Bone marrow (tissue), 2 donors: ENCODE measurements around the gene SPCS2.
A peak's percentile ranks its signal among the peaks of the same experiment; 100 is the strongest.
"Not testable (repeated sequence)": the region's sequence is repeated elsewhere in the genome, so short reads cannot be mapped to it uniquely, and the experiment has no call there.

Experiments used
- DNase-seq, 2 donors: peaks; one replicate each; lab custom pipeline; 2025; lab: John Stamatoyannopoulos, UW

Gene SPCS2

GRCh38 chr11:74950374-74950969 lies 1.4 kb downstream of the SPCS2 start:
- DNase-seq: no peak

GRCh38 chr11:74951226-74951625 lies 2.2 kb downstream of the SPCS2 start:
- no peak for DNase-seq

DNA sequence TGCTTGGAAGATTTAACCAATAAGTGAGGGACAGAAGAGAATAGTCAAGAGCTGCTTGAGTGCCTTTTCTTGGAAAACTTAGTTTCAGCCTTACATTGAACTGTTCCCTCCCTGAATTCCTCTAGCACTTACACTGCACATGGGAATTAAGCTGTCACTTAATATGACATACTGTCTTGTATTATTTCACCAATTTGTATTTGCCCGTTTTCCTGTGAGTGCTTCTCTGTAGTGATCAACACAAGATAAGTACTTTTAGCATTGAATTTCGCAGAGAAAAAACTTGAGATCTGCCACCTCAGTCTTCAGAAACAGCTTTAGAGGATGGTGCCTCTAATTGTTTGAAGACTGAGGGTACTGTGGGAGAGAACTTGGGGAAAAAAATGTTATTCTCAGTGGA lies 3.7 kb downstream of the SPCS2 start:
- no peak for DNase-seq

DNA sequence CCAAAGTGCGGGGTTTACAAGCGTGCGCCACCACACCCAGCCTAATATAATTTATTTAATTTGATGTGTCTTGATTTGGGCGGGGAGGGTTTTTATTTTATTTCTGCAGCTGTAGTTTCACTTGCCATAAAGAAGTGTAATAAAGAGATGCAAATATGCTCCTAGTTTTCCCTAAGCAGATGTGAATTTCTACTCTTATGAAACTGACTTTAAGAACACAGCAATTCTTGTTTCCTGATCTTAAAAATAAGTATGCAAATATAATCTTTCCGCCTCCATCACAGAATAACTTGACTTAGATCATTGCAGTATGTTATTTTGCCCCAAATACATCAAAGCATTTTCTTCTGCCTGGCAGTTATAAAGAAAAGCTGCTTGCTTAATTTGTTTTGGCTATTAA lies 4.4 kb downstream of the SPCS2 start:
- no peak for DNase-seq

- no peak for DNase-seq
Measured at GRCh38 chr11:74954199-74954598, 5.1 kb downstream of the SPCS2 start.

DNA sequence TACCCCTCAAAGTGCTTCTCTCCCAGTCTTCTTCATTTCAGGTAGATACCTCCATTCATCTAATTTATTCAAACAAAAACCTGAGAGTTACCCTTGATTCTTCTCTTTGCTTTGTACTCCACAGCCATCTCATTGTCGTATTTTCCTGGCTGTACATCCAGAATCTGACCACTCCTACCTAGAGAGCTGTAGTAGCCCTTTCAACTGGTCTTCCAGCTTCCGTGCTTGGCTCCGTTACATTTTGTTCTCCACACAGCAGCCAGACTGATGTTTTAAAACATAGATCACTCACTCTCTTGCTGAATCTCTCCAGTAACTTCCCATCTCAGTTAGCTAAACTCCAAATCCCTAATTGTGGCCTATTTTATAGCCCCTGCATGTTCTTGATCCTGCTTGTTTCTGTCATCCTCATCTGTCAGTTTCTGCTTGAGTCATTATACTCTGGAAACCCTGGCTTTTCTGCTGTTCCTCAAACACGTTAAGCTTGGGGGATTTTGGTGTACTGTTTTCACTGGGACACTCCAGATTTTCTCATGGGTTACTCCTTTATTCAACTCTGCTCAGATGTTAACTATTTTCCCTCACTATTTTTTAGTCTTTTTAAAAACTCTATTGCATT lies 7.4 kb downstream of the SPCS2 start:
- no peak for DNase-seq

DNA sequence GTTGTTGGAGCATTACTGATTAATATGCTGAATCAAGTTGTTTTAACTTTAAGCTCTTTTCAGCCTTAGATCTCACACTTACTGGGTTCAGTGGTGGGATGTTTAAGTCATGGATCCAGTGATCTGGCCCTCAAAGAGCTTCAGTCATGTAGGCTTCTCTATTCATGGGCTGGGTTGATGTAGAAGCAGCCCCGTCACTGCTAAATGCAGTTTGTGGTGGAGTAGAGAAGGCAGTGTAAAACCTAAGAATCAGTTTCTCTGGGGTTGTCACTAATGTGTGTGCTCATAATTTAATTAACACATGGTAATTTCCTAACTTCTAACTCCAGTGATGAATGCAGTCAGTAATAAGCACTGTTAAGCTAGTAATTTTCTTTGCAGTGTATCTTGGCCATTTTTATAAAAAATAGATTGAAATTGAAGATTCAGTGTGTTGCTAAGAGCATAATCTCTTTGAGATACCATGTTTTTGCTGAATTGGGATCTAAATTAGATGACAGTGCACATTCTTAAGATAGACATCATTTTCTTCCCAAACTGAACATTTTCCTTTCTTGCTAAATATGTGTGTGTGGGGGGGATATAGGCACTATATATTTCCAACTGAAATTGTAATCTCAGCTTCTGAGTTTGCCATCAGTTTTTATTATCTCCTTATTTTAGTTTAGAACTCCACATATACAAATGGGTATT lies 9.0 kb downstream of the SPCS2 start:
- no peak for DNase-seq

GRCh38 chr11:74960128-74960527 lies 11.1 kb downstream of the SPCS2 start:
- not testable (repeated sequence) for DNase-seq

GRCh38 chr11:74966651-74967050 lies 17.6 kb downstream of the SPCS2 start:
- DNase-seq: no peak

- no peak for DNase-seq
Measured at GRCh38 chr11:74970852-74971395, 21.9 kb downstream of the SPCS2 start.

DNA sequence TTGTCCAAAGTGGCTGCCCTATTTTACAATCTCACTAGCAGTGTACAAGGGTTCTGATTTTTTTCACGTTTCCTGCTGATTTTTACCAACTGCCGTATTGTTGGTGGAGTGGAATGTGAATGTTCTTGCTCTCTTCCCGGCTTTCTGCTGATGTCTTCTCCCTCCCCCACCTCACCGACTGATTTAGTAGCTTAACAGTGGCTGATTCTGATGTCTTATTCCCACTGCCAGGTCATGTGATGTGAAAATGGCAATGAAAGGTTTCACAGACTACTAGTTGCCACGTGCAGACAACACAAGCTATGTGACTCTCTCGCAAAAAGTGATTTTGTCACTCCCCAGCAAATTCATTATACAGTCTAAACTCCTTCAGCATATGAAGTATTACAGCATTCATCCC lies 22.4 kb downstream of the SPCS2 start:
- no peak for DNase-seq

DNA sequence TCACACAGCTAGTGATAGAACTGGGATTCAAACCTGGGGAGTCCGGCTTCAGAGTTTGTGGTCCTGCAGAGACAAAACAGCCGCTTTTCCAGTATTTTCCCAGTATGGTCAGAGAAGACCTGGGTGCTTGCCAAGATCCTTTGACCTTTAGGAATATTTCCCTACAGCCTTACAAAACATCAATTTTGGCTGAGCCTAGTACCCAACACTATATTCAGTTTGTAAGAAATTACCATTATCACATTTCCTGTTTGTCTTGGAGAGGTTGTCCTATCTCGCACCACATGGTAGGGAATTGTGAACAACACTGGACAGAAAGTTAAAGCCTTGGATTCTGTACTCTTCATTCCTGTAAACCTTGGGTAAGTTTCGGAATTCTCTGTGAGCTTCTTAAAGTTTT lies 29.0 kb downstream of the SPCS2 start:
- DNase-seq: no peak

DNA sequence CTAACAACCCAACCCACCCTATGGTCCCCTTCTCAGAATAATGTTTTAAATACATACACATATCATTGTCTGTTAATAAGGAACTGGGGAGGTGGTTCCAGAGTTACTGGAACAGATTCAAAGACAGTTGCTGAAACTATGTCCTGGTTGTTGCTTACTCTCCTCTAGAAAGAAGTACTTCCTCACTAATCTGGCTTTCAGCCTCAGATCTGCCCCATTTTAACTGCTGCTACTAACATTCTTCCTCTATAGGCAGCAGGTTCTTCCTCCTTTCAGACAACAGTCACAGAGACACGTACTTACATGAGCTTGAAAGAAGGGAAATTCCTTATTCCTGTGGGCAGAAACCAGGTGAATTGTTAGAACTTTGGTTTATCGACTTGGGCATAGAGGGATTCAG lies 31.6 kb downstream of the SPCS2 start:
- no peak for DNase-seq

- no peak for DNase-seq
Measured at GRCh38 chr11:74981888-74982287, 32.8 kb downstream of the SPCS2 start.

DNA sequence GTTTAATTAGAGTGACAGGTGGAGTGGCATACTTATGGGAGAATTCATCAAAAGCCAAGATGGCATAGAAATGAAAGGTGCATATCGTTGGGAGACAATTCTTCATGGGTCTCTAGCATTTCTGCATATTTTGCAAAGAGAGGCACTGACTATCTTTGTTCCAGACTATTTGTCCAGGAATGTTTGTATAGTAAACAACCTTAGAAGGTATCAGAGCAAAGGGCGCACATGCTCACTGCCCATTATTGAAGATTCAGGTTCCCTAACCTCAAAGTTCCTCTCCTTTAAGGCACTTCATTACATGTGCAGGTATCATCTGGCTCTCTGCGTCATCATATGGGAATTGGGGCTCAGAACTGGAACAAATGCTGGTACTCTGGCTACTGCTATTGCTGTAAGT lies 35.0 kb downstream of the SPCS2 start:
- no peak for DNase-seq

DNA sequence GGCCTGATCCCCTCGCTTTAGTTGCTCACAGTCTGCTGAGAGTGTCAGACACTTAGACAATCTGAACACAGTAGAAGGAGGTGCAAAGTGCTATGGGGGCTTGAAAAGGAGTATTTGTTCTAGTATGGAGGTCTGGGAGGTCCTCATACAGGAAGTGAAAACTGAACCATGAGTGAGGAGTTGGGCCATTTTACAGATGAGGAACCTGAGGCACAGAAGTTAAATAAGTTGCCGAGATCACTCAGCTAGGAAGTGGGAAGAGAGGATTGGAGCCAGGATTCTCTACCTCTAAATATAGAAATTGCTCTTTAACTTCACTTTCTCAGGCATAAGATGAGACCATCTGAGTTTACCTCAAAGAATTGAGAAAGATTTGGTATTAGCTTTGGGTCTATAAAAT lies 35.7 kb downstream of the SPCS2 start:
- no peak for DNase-seq

GRCh38 chr11:74988541-74989259 lies 39.6 kb downstream of the SPCS2 start, which contains the start of gene NEU3:
Gene NEU3, plus strand, starts transcription at chr11:74988933. Its CDS starts 128 bp downstream, at chr11:74989061.
- peak; percentile 46 to 75 for DNase-seq

DNA sequence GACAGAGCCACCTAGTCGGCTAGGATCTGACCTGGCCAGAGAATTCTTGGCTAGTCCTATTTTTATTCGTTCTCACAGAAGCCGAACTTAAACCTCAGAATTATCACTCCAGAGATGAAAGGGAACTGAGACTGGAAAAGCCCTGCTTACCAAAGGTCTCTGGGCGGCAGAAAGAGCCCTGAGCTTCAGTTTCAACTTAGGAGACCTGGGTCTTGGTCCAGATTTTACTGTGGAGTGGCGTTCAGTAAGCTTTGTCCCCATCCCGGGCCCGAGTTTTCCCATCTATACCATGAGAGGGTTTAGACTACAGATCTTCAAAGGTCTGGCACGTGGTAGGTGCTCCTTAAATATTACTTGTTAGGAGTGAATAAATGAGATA lies 40.2 kb downstream of the SPCS2 start:
- DNase-seq: no peak

DNA sequence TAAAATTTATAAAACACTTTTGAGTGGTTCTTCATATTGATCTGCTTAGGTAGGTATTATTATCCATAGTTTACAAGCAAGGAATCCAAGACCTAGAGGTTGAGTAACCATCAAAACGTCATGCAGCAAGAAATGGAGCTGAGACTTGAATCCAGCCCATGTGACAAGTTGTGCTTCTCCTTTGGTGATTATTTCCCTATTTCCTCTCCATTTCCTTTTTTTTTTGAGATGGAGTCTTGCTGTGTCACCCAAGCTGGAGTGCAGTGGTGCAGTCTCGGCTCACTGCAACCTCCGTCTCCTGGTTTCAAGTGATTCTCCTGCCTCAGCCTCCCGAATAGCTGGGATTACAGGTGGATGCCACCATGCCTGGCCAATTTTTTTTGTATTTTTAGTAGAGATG lies 41.1 kb downstream of the SPCS2 start:
- not testable (repeated sequence) for DNase-seq

DNA sequence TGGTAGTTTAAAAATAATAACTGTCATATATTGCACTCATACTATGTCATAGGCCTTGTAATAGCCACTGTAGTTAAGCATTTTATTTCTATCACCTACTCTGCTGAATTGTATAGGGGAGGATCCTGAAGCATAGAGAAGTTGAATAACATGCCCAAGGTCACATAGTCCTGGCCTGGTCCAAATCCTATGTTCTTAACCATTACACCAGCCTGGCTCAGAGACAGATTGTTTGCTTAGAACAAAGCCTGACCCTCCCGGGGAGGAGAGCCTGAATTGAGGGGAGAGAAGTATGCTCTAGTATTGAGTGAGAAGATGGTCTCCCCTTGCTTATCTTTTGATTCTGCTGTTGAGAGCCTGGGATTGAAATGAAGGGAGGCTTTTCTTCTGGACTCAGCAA lies 41.9 kb downstream of the SPCS2 start:
- no peak for DNase-seq

DNA sequence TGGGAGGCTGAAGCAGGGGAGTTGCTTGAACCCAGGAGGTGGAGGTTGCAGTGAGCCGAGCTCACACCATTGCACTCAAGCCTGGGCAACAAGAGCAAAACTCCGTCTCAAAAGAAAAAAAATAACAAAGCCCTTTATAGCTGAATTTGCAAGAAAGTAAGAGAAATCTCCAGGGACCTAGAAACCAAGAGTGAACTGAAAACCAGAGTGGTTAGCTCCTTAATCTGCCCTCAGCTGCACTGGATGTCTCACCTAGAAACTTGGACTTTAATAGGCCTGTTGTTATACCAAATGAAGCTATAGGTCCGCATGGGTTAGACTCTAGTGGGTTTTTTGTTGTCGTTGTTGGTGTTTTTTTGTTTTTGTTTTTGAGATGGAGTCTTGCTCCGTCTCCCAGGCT lies 43.8 kb downstream of the SPCS2 start:
- no peak for DNase-seq

DNA sequence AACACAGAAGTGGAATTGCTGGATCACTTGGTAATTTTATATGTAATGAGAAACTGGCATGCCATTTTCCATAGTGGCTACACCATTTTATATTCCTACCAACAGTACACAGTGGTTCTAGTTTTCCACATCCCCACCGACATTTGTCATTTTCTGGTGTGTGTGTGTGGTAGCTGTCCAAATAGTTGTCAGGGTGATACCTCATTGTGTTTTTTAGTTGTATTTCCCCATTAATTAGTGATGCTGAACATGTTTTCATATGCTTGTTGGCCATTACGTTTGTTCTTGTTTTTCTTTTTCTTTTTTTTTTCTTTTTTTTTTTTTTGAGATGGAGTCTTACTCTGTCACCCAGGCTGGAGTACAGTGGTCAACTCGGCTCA lies 51.9 kb downstream of the SPCS2 start:
- DNase-seq: no peak

GRCh38 chr11:75001686-75002085 lies 52.6 kb downstream of the SPCS2 start:
- DNase-seq: no peak
